ENCODE results near the gene FAM13A.
"Not testable (repeated sequence)": the region's sequence is repeated elsewhere in the genome, so short reads cannot be mapped to it uniquely, and the experiment has no call there.

FAM13A gene

DNA sequence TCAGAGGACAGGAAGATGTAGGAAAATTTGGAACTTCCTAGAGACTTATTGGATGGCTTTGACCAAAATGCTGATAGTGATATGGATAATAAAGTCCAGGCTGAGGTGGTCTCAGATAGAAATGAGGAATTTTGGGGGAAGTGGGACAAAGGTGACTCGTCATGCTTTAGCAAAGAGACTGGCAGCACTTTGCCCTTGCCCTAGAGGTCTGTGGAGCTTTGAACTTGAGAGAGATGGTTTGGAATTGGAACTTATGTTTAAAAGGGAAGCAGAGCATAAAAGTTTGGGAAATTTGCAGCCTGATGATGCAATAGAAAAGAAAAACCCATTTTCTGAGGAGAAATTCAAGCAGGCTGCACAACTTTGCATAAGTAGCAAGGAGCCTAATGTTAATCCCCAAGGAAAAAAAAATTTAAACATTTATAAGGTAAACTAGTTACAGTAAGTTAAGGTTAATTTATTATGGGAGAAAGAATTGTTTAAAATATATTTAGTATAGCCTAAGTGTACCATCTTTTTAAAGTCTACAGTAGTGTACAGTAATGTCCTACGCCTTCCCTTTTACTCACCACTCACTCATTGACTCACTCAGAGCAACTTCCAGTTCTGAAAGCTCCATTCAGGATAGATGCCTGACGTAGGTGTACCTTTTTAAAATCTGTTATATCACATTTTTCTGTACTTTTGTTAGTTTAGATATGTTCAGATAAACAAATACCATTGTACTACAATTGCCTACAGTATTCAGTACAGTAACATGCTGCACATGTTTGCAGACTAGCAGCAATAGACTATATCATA lies 101.2 kb downstream of the FAM13A start:
- no peak for DNase-seq

- DNase-seq, result no peak
Measured at GRCh38 chr4:88953400-88953799, 103.6 kb downstream of the FAM13A start.

DNA sequence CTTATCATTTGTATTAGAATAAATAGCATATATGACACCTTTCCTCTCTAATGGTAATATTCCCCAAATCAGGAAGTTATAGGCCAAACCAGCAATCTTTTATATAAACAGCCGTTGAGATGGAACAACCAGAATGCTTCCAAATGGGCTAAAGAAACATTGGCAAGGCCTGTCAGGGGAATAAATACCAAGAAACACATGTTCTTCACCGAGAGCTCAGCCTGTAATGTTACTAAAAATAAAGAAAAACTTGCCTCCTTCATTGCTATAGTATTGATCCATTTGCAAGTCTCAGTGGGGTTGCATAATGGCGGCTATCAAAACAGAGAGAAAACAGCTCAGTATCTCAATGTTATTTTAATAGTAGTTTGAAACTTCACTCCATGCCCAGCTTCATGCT lies 104.9 kb downstream of the FAM13A start:
- DNase-seq, result no peak

DNA sequence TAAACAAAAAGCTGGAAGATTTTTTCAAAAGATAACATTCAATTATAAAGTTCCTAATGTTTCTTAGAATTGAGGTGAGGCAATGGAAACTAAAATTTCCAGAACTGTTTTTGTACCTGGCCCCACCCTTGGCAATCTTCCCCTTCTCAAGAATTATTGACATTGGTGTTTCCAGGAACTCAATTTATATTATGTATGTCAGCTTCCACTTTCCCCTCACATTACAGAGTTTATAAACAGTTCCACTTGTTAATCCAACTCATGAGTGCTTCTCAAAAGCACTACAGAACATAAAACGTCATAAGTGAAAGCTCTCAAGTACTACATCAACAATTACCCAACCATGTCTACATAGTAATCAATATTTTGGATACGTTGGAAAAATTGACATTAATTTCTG lies 107.4 kb downstream of the FAM13A start:
- no peak for DNase-seq

DNA sequence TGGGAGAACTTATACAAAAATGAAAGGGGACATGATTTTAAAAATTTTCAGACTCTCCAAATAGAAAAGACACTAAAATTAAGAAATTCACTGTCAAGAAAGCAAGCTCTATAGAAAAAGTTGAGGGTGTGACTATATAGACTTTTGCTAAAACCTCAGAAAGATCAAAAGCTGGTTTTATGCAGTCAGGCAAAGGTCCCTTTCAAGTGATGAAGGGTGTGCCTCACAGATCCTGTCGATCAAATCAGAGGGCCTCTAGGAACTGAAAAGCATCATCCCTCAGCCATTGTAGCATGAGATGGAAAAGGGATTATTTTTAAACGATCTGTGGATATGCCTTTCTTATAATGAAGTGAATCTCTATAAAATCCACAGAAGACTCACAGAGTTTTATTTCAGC lies 116.5 kb downstream of the FAM13A start:
- DNase-seq, result no peak

GRCh38 chr4:88939697-88940096 lies 117.3 kb downstream of the FAM13A start:
- no peak for DNase-seq

DNA sequence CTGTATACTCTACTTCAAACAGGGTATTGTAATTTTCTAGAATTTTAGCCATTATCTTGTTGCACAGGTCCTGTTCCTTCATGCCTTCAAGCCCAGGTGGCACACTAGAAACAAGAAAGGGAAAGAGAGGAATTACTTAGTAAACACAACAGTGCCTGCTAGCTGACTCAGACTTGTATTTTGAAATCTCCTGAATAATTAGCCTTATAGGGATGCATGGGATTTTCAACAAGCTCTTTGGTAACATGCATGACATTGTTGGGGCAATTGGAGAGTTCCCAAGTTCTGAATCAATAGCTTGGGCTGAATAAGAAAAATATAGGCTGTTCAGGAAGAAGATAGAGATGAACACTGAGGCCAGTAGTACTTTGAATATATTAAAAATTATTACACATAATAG lies 118.8 kb downstream of the FAM13A start:
- no peak for DNase-seq

- DNase-seq, result no peak
Measured at GRCh38 chr4:88937081-88937480, 119.9 kb downstream of the FAM13A start.

- DNase-seq, result no peak
Measured at GRCh38 chr4:88933414-88934160, 123.4 kb downstream of the FAM13A start.

DNA sequence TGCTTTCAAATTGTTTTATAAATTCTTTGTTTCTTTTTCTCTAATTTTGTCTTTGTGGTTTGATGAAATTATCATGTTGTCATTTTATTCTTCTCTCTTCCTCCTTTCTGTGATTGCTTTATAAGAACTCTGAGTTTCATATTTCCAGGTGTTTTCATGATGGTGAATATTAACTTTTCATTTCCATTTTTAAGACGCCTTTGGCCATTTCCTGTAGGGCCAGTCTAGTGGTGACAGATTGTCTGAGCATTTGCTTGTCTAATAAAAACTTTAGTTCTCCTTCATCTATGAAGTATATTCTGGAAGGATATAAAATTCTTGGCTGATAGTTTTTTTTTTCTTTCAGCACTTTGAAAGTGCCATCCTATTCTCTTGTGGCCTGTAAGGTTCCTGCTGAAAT lies 128.1 kb downstream of the FAM13A start:
- no peak for DNase-seq

- no peak for DNase-seq
Measured at GRCh38 chr4:88927420-88927819, 129.6 kb downstream of the FAM13A start.

DNA sequence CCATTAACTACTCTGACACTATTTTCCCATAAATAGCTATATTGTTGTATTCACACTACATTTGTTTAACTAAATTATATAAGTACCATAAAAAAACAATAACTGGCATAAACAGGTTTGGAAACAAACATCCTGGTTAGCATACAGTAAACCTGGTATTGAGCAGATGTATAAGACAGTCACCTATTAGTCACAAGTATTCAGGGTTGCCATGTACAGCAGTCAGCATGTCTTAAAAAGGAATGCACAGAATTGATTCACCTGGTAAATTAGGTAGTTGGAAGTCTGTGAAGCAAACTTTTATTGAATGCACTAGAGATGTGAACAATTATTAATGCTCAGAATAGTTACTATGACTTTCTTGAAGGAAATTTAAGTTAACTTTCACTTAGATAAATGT lies 137.9 kb downstream of the FAM13A start:
- DNase-seq, result no peak

GRCh38 chr4:88913181-88913580 lies 143.8 kb downstream of the FAM13A start:
- not testable (repeated sequence) for DNase-seq

GRCh38 chr4:88911246-88912212 lies 145.5 kb downstream of the FAM13A start:
- no peak for DNase-seq

- DNase-seq, result no peak
Measured at GRCh38 chr4:88910101-88910500, 146.9 kb downstream of the FAM13A start.

DNA sequence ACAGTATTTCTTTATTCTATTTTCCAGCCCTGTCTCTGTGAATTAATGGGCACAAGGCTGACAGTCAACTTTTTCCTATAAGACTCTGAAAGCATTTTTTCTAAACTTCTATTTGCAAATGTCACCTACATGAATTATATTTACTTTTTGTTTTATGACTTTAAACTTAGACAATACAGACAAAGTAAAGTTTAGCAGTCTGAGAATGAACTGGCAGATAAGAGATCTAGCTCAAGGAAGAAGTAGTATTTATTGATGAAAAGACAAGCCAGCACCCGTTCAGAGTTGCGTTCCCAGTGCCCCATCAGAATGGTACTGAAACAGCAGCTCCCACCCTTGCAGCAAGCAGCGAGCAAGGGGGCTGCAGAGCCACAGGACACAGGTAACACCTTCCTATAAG lies 148.5 kb downstream of the FAM13A start:
- no peak for DNase-seq

DNA sequence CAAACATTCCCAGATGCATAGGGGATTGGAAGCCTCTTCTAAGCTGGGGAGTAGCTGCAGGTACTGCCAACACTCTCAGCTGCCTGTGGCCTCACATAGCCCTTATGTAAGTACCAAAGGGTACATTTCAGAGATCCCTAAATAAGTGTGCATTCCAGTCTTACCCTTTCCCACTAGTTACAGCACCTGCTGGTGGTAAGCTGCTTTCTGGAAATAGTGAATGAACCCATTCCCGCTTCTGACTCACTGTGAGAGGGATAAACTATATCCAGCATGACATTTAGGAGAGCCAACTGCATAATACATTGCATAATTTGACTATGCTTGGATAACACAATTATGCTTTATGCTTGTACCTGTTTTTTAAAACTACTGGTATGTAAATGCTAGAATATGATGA lies 149.0 kb downstream of the FAM13A start:
- DNase-seq, result no peak

GRCh38 chr4:88907478-88907877 lies 149.5 kb downstream of the FAM13A start:
- DNase-seq, result no peak

DNA sequence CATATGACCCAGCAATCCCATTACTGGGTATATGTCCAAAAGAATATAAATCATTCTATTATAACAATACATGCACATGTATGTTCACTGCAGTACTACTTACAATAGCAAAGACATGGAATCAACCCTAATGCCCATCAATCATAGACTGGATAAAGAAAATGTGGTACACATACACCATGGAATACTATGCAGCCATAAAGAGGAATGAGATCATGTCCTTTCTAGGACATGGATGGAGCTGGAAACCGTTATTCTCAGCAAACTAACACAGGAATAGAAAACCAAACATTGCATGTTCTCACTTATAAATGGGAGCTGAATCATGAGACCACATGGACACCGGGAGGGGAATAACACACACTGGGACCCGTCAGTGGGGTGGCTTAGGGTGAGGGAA lies 152.7 kb downstream of the FAM13A start:
- DNase-seq, result not testable (repeated sequence)

DNA sequence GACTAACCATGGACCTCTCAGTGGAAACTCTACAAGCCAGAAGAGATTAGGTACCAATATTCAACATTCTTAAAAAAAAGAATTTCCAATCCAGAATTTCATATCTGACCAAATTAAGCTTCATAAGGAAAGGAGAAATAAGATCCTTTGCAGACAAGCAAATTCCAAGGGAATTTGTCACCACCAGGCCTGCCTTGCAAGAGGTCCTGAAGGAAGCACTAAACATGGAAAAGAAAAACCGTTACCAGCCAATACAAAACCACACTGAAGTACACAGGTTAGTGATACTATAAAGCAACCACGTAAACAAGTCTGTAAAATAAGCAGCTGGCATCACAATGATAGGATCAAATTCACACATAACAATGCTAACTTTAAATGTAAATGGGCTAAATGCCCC lies 156.6 kb downstream of the FAM13A start:
- DNase-seq, result no peak

DNA sequence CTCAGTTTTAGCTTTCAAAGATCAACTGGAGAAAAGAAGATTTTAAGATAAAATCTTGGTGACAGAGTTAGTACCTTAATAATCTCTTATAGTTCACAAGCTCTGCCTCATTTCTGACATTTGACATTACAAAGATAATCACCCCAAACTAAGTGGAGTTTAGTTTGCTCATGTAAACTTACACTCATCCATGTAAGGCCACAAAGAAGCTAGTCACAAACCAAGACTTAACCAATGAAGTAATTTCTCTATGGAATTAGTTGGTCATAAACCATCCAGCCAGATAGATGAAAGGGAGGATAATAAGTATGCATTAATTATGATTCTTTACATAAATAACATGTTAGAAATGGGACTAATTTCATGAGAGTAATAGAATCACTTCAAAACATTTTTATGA lies 159.2 kb downstream of the FAM13A start:
- DNase-seq, result no peak

- no peak for DNase-seq
Measured at GRCh38 chr4:88897180-88897579, 159.8 kb downstream of the FAM13A start.

DNA sequence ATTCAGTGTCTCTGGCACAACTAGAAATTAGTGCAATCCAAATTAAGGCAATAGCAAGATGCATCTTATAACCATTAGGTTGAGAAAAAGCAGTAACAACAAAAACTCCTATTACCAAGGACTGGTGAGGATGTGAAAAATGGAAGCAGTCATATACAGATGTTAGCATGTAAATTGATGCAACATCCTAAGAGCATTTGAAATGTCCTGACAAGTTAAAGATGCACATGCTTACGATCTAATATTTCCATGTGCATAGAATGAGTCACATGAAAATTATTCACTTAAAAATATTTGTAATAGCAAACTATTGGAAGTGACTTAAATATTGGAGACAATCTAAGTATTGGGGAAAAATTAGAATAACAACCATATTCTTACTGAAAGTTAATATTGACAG lies 163.0 kb downstream of the FAM13A start:
- DNase-seq, result no peak
